HepG2 (cell line): ENCODE measurements around the gene AJM1. TPM values are rescaled to one million over a fixed set of nuclear protein-coding genes. Genes with fewer than 3 reads are reported as not detected.

Experiments
- ATF6 ChIP-seq: sonication (generic); formaldehyde crosslinking; conservative IDR thresholded peaks from 2 replicates; pipeline ENCODE4 v1.4.0; 2020; ENCODE audit warnings: missing genetic modification reagents
- CENPT ChIP-seq: sonication (generic); formaldehyde crosslinking; IDR thresholded peaks from 2 replicates; pipeline ENCODE4 v1.8.0; 2022; ENCODE audit warnings: low read depth, mild to moderate bottlenecking, moderate library complexity, missing genetic modification reagents
- FOXC1 ChIP-seq: sonication (generic); formaldehyde crosslinking; IDR thresholded peaks from 2 replicates; pipeline ENCODE4 v1.8.0; 2022; ENCODE audit warnings: mild to moderate bottlenecking, missing genetic modification reagents, borderline replicate concordance
- FOXJ3 ChIP-seq: sonication (generic); formaldehyde crosslinking; IDR thresholded peaks from 2 replicates; pipeline ENCODE4 v1.4.0; 2020; ENCODE audit warnings: missing genetic modification reagents, mild to moderate bottlenecking, borderline replicate concordance
- GFI1 ChIP-seq: sonication (generic); formaldehyde crosslinking; IDR thresholded peaks from 2 replicates; pipeline ENCODE4 v1.5.0; 2020; ENCODE audit warnings: missing genetic modification reagents, mild to moderate bottlenecking, borderline replicate concordance
- HOXA5 ChIP-seq: sonication (generic); formaldehyde crosslinking; IDR thresholded peaks from 2 replicates; pipeline ENCODE4 v1.4.0; 2020; ENCODE audit warnings: missing genetic modification reagents
- JUND ChIP-seq: sonication (generic); formaldehyde crosslinking; IDR thresholded peaks from 2 replicates; pipeline ENCODE4 v1.8.0; 2022; ENCODE audit warnings: mild to moderate bottlenecking, missing genetic modification reagents
- KLF12 ChIP-seq: sonication (generic); formaldehyde crosslinking; IDR thresholded peaks from 2 replicates; pipeline ENCODE4 v1.4.0; 2020; ENCODE audit warnings: missing genetic modification reagents, borderline replicate concordance
- MBD4 ChIP-seq: IDR thresholded peaks from 2 replicates; pipeline ENCODE4 v1.6.1; 2012; ENCODE audit warnings: low read length, inconsistent platforms, borderline replicate concordance
- NCOA2 ChIP-seq: sonication (generic); formaldehyde crosslinking; IDR thresholded peaks from 2 replicates; pipeline ENCODE4 v1.8.0; 2022; ENCODE audit warnings: inconsistent platforms
- PAF1 ChIP-seq: IDR thresholded peaks from 2 replicates; pipeline ENCODE4 v1.6.1; 2016; ENCODE audit warnings: missing genetic modification reagents, missing compliant biosample characterization
- PHF5A ChIP-seq: IDR thresholded peaks from one replicate; pipeline ENCODE4 v1.6.1; 2018; ENCODE audit warnings: low read depth, missing genetic modification reagents; ENCODE audit not compliant: unreplicated experiment
- SATB2 ChIP-seq: sonication (generic); formaldehyde crosslinking; IDR thresholded peaks from 2 replicates; pipeline ENCODE4 v1.5.0; 2020; ENCODE audit warnings: missing genetic modification reagents
- SNAI1 ChIP-seq: sonication (generic); formaldehyde crosslinking; IDR thresholded peaks from 2 replicates; pipeline ENCODE4 v1.5.0; 2020; ENCODE audit warnings: mild to moderate bottlenecking, missing genetic modification reagents, borderline replicate concordance
- TAF15 ChIP-seq: fragments of 200-400 bp; formaldehyde crosslinking; IDR thresholded peaks from one replicate; pipeline ENCODE4 v1.6.1; 2018; ENCODE audit warnings: mild to moderate bottlenecking, low read depth, low read length; ENCODE audit not compliant: poor library complexity, severe bottlenecking
- ZFP37 ChIP-seq: sonication (generic); formaldehyde crosslinking; IDR thresholded peaks from 2 replicates; pipeline ENCODE4 v1.4.0; 2020; ENCODE audit warnings: missing genetic modification reagents, borderline replicate concordance
- ZKSCAN1 ChIP-seq: fragments of 150-350 bp; IDR thresholded peaks from 2 replicates; pipeline ENCODE4 v1.6.1; 2014; ENCODE audit warnings: low read length
- ZNF138 ChIP-seq: sonication (generic); formaldehyde crosslinking; IDR thresholded peaks from 2 replicates; pipeline ENCODE4 v1.5.0; 2020; ENCODE audit warnings: mild to moderate bottlenecking, low read depth, missing genetic modification reagents
- ZNF205 ChIP-seq: IDR thresholded peaks from 2 replicates; pipeline ENCODE4 v1.6.1; 2018; ENCODE audit warnings: missing biosample characterization, missing genetic modification reagents
- ZNF547 ChIP-seq: sonication (generic); formaldehyde crosslinking; IDR thresholded peaks from 2 replicates; pipeline ENCODE4 v1.5.1; 2020; ENCODE audit warnings: mild to moderate bottlenecking, missing genetic modification reagents
- ZNF549 ChIP-seq: sonication (generic); formaldehyde crosslinking; IDR thresholded peaks from 2 replicates; pipeline ENCODE4 v1.5.0; 2020; ENCODE audit warnings: missing genetic modification reagents
- ZNF674 ChIP-seq: sonication (generic); formaldehyde crosslinking; IDR thresholded peaks from 2 replicates; pipeline ENCODE4 v1.5.0; 2020; ENCODE audit warnings: low read depth, mild to moderate bottlenecking, missing genetic modification reagents
- ZNF770 ChIP-seq: sonication (generic); formaldehyde crosslinking; IDR thresholded peaks from 2 replicates; pipeline ENCODE4 v1.5.0; 2020; ENCODE audit warnings: mild to moderate bottlenecking, missing genetic modification reagents
- ZNF891 ChIP-seq: sonication (generic); formaldehyde crosslinking; IDR thresholded peaks from 2 replicates; pipeline ENCODE4 v1.5.0; 2020; ENCODE audit warnings: mild to moderate bottlenecking, missing genetic modification reagents
- ZSCAN22 ChIP-seq: sonication (generic); formaldehyde crosslinking; IDR thresholded peaks from 2 replicates; pipeline ENCODE4 v1.4.0; 2020; ENCODE audit warnings: mild to moderate bottlenecking, missing genetic modification reagents
- ZXDC ChIP-seq: sonication (generic); formaldehyde crosslinking; IDR thresholded peaks from 2 replicates; pipeline ENCODE4 v1.5.0; 2020; ENCODE audit warnings: mild to moderate bottlenecking, missing genetic modification reagents
- polyA plus RNA-seq, 8 experiments: library from polyadenylated mRNA; depleted of rRNA in 3 of 8; stranded (reverse) in 7 of 8; unstranded in 1 of 8; fragments of >200 nt; fragmentation: Illumina TruSeq in 4 of 8; extraction: Trizol in 4 of 8; gene quantifications; 2 replicates each; pipeline versions ENCODE4 v1.2.1 to v1.2.3, GENCODE V29; 2011 to 2016; ENCODE audit warnings: low read depth in 4 of 8, missing spikeins in 1 of 8, mixed read lengths in 1 of 8; ENCODE audit not compliant: insufficient read depth in 1 of 8
- total RNA-seq, 5 experiments: library from RNA; depleted of rRNA; stranded (reverse); fragments of >200 nt; fragmentation: Illumina TruSeq; extraction: Trizol; gene quantifications; 2 replicates each; pipeline ENCODE4 v1.2.3, GENCODE V29; 2016; ENCODE audit warnings: low read depth in 1 of 5

Gene AJM1
- total and polyA plus RNA-seq, 2 of the 13 experiments (the other 11 are each of a cell fraction or from before 2014, with no cell fraction given), result 1.1 to 1.2 TPM

GRCh38 chr9:136847088-136847825, 5.0 kb downstream of the AJM1 start (continued):
- TF ChIP-seq CENPT (CRISPR knock-in tag), result no peak
- no peak for TF ChIP-seq SATB2 (CRISPR knock-in tag)
- TF ChIP-seq ZSCAN22 (CRISPR knock-in tag), result no peak
- TF ChIP-seq NCOA2 (CRISPR knock-in tag), result no peak
- no peak for TF ChIP-seq PHF5A (CRISPR knock-in tag)
- TF ChIP-seq ZNF770 (CRISPR knock-in tag), result no peak; the same call in none of the 2 replicates
- TF ChIP-seq ZKSCAN1, result no peak
- no peak for TF ChIP-seq ZNF549 (CRISPR knock-in tag)
- TF ChIP-seq ZFP37 (CRISPR knock-in tag), result no peak
- TF ChIP-seq ZXDC, result no peak
- no peak for TF ChIP-seq ATF6 (CRISPR knock-in tag)
- no peak for TF ChIP-seq MBD4
- no peak for TF ChIP-seq ZNF891
- no peak for TF ChIP-seq SNAI1 (CRISPR knock-in tag)
- TF ChIP-seq KLF12, result no peak
- no peak for TF ChIP-seq FOXC1 (CRISPR knock-in tag)
- TF ChIP-seq HOXA5 (CRISPR knock-in tag), result no peak
- TF ChIP-seq FOXJ3 (CRISPR knock-in tag), result no peak
- peak; percentile 84; the same call in 1 of the 2 replicates for TF ChIP-seq ZNF547 (CRISPR knock-in tag)
- TF ChIP-seq ZNF674 (CRISPR knock-in tag), result no peak
- TF ChIP-seq ZNF138 (CRISPR knock-in tag), result no peak
- no peak for TF ChIP-seq TAF15
- no peak for TF ChIP-seq PAF1
- TF ChIP-seq JUND (CRISPR knock-in tag), result no peak
- TF ChIP-seq GFI1, result peak; percentile 66; the same call in 1 of the 2 replicates
- no peak for TF ChIP-seq ZNF205 (CRISPR knock-in tag)
